Peyer's patch (tissue), 4 donors: ENCODE results near the gene IL17C.

Source experiments
- CTCF ChIP-seq, 6 experiments: fragments of 450-650 bp in 4 of 6; fragments of 200-600 bp in 2 of 6; sonication (generic) in 1 of 6; IDR thresholded peaks; one replicate each; pipeline ENCODE4 v1.5.1; 2017 to 2019; ENCODE audit warnings: antibody characterized with exemption in 6 of 6, mild to moderate bottlenecking in 3 of 6, moderate library complexity in 1 of 6
- POLR2A ChIP-seq, 2 donors: fragments of 450-650 bp; IDR thresholded peaks; one replicate each; pipeline ENCODE4 v1.5.1; 2017; ENCODE audit warnings: antibody characterized with exemption in 2 of 2, mild to moderate bottlenecking in 2 of 2, moderate library complexity in 2 of 2

GRCh38 chr16:88685156-88686061 is 47.0 kb downstream of the IL17C start:
- TF ChIP-seq CTCF (IDR thresholded peaks at IDR 0.05) (peak; percentile 38 to 69 (median 50)), POLR2A (IDR thresholded peaks at IDR 0.05) (no peak)
